ENCODE results near the gene STARD8. TPM values are rescaled to one million over a fixed set of nuclear protein-coding genes. Genes with fewer than 3 reads are reported as not detected.

Gene STARD8
- polyA plus RNA-seq, 1 donor from 2014 or later = 0.09 TPM

DNA sequence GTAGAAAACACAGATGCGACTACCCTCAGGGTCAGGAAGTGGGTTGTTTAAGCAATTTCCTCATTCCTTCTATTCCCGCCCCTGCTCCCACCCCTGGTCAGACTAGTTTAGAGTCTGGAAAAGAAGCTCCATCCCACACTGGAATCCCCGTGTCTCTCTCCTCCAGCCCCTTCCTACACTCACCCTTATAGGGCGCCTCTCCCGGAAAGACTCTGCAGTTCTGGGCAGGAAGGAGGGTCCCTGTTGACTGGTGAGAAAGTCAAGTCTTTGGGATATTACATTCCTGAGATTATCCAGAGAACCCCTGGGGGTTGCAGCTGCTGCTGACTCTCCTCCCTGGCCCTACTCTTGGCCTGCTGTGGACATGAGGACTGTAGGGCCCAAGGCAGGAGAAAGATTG lies 11.9 kb downstream of the STARD8 start:
- TF ChIP-seq, protein P1, sequence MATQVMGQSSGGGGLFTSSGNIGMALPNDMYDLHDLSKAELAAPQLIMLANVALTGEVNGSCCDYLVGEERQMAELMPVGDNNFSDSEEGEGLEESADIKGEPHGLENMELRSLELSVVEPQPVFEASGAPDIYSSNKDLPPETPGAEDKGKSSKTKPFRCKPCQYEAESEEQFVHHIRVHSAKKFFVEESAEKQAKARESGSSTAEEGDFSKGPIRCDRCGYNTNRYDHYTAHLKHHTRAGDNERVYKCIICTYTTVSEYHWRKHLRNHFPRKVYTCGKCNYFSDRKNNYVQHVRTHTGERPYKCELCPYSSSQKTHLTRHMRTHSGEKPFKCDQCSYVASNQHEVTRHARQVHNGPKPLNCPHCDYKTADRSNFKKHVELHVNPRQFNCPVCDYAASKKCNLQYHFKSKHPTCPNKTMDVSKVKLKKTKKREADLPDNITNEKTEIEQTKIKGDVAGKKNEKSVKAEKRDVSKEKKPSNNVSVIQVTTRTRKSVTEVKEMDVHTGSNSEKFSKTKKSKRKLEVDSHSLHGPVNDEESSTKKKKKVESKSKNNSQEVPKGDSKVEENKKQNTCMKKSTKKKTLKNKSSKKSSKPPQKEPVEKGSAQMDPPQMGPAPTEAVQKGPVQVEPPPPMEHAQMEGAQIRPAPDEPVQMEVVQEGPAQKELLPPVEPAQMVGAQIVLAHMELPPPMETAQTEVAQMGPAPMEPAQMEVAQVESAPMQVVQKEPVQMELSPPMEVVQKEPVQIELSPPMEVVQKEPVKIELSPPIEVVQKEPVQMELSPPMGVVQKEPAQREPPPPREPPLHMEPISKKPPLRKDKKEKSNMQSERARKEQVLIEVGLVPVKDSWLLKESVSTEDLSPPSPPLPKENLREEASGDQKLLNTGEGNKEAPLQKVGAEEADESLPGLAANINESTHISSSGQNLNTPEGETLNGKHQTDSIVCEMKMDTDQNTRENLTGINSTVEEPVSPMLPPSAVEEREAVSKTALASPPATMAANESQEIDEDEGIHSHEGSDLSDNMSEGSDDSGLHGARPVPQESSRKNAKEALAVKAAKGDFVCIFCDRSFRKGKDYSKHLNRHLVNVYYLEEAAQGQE (IDR thresholded peaks at IDR 0.05; ENCODE audit: borderline replicate concordance) = no peak
- TF ChIP-seq, protein P2, sequence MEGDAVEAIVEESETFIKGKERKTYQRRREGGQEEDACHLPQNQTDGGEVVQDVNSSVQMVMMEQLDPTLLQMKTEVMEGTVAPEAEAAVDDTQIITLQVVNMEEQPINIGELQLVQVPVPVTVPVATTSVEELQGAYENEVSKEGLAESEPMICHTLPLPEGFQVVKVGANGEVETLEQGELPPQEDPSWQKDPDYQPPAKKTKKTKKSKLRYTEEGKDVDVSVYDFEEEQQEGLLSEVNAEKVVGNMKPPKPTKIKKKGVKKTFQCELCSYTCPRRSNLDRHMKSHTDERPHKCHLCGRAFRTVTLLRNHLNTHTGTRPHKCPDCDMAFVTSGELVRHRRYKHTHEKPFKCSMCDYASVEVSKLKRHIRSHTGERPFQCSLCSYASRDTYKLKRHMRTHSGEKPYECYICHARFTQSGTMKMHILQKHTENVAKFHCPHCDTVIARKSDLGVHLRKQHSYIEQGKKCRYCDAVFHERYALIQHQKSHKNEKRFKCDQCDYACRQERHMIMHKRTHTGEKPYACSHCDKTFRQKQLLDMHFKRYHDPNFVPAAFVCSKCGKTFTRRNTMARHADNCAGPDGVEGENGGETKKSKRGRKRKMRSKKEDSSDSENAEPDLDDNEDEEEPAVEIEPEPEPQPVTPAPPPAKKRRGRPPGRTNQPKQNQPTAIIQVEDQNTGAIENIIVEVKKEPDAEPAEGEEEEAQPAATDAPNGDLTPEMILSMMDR (IDR thresholded peaks at IDR 0.05; ENCODE audit: poor library complexity, severe bottlenecking) = no peak
- TF ChIP-seq TAF1 (IDR thresholded peaks at IDR 0.05; ENCODE audit: low read depth) (no peak), SMC3 (conservative IDR thresholded peaks at IDR 0.05; ENCODE audit: poor library complexity) (no peak)
- Histone ChIP-seq H3F3A (ENCODE audit: insufficient read depth, low read length, poor library complexity, severe bottlenecking) (no peaks in the 10 kb centered on the region), H3K4me3 (ENCODE audit: low read length) (no peak overlapping the region), H3K79me2 (replicated peaks; ENCODE audit: insufficient read depth, low read length) (no peaks in the 10 kb centered on the region), H3K9me2 (ENCODE audit: insufficient read depth, low read length) (no peaks in the 10 kb centered on the region), H3K9ac (ENCODE audit: low read length) (no peak overlapping the region), H4K20me1 (ENCODE audit: insufficient read depth) (no peaks in the 10 kb centered on the region), H3K27me3 (ENCODE audit: insufficient read depth, low read depth, low read length) (no peaks in the 10 kb centered on the region), H2AFZ (ENCODE audit: low read depth, low read length) (no peak overlapping the region), H3K9me3 (ENCODE audit: low read length) (no peaks in the 10 kb centered on the region), H3K4me2 (ENCODE audit: low read length) (no peak overlapping the region), H3K27ac (ENCODE audit: low read length) (no peak overlapping the region), H3K36me3 (ENCODE audit: insufficient read depth, low read length) (no peaks in the 10 kb centered on the region)

DNA sequence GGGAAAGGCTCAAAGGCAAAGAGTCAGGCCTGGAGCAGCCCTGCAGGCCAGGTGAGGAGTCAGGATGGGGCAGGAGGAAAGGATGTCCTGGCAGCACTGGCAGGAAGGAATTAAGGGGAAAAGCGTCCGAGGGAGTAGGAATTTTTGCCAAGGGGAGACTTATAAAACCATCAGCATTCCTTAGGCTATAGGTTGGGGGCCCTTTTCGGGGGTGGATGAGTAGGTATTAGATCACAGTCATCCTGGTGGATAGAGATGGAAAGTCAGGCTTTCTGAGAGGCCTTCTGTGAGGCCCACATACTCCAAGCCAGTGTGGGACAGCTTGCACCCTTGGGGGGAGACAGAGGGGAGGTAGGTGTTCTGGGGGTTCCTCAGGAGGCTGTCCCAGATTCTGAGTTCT lies 12.3 kb downstream of the STARD8 start:
- Histone ChIP-seq H2AFZ (ENCODE audit: low read depth, low read length) (no peak overlapping the region), H3F3A (ENCODE audit: insufficient read depth, low read length, poor library complexity, severe bottlenecking) (no peaks in the 10 kb centered on the region), H3K27me3 (ENCODE audit: insufficient read depth, low read depth, low read length) (no peaks in the 10 kb centered on the region), H3K36me3 (ENCODE audit: insufficient read depth, low read length) (no peaks in the 10 kb centered on the region), H3K79me2 (replicated peaks; ENCODE audit: insufficient read depth, low read length) (no peaks in the 10 kb centered on the region), H3K4me3 (ENCODE audit: low read length) (no peak overlapping the region), H3K9ac (ENCODE audit: low read length) (no peak overlapping the region), H4K20me1 (ENCODE audit: insufficient read depth) (no peaks in the 10 kb centered on the region), H3K9me2 (ENCODE audit: insufficient read depth, low read length) (no peaks in the 10 kb centered on the region), H3K9me3 (ENCODE audit: low read length) (no peaks in the 10 kb centered on the region), H3K4me2 (ENCODE audit: low read length) (no peak overlapping the region), H3K27ac (ENCODE audit: low read length) (no peak overlapping the region)
- TF ChIP-seq EP300 (conservative IDR thresholded peaks at IDR 0.05; ENCODE audit: poor library complexity, severe bottlenecking) (no peak), TAF1 (IDR thresholded peaks at IDR 0.05; ENCODE audit: low read depth) (no peak), RAD21 (conservative IDR thresholded peaks at IDR 0.05) (no peak)
- TF ChIP-seq, protein P1 (IDR thresholded peaks at IDR 0.05; ENCODE audit: borderline replicate concordance) = no peak
